K562 (cell line): ENCODE measurements around the gene ISG20. TPM values are rescaled to one million over a fixed set of nuclear protein-coding genes. Genes with fewer than 3 reads are reported as not detected.

Experiments
- ATAC-seq: fragments of 200-7000 bp; cut with Tn5 transposase; 3 replicates; pipeline ENCODE4 v1.9.1; 2020; ENCODE audit warnings: moderate library complexity
- BruUV-seq: library from RNA; stranded (reverse); fragments of 400-500 nt; replicated peaks from 2 replicates; lab custom pipeline; 2021; lab: Mats Ljungman, UMichigan
- CTCF ChIA-PET: fragments of 300-600 bp; formaldehyde crosslinking; extraction: SDS; loops from one replicate; lab custom pipeline; 2021; ENCODE audit warnings: low intra/inter-chr PET ratio; lab: Yijun Ruan, JAX
- POLR2A ChIA-PET: fragments of 300-600, 350-650 bp; sonication (Branson Sonifier 250); formaldehyde crosslinking; extraction: SDS; loops from one replicate; lab custom pipeline; 2021; ENCODE audit warnings: antibody characterized with exemption, inconsistent platforms; lab: Yijun Ruan, JAX
- DNase-seq, 4 experiments: peaks; one replicate each; pipeline versions ENCODE4 v3.0.0 to v3.0.0-alpha.2; 2011 to 2018; ENCODE audit warnings: low spot score in 3 of 4, mixed read lengths in 3 of 4; ENCODE audit errors: extremely low read depth in 1 of 4
- FAIRE-seq: peaks from 2 replicates; lab custom pipeline; 2011; peaks lifted over from hg19 to GRCh38; lab: Jason Lieb, UNC
- H2AFZ ChIP-seq: 2 replicates; pipeline ENCODE4 v1.6.0; 2011; ENCODE audit warnings: low read depth, low read length, control low read depth, inconsistent platforms
- H3K27ac ChIP-seq: fragments of 200-600 bp; 3 replicates; pipeline ENCODE4 v1.8.0; 2011; ENCODE audit warnings: low read depth, mild to moderate bottlenecking, control low read depth, inconsistent platforms, low read length, moderate library complexity, mixed read lengths; ENCODE audit errors: extremely low read depth
- H3K27me3 ChIP-seq, 2 experiments: fragments of 300-600 bp in 1 of 2; 2 replicates in 1 of 2; 3 replicates in 1 of 2; pipeline versions ENCODE4 v1.6.0 to v1.8.0; 2011; ENCODE audit warnings: inconsistent platforms in 2 of 2, low read length in 2 of 2, mild to moderate bottlenecking in 1 of 2, mixed read lengths in 1 of 2, moderate library complexity in 1 of 2; ENCODE audit not compliant: control insufficient read depth in 2 of 2, insufficient read depth in 2 of 2
- H3K36me3 ChIP-seq: fragments of 300-600 bp; 3 replicates; pipeline ENCODE4 v1.8.0; 2011; ENCODE audit warnings: mild to moderate bottlenecking, low read length, inconsistent platforms; ENCODE audit not compliant: control insufficient read depth, insufficient read depth
- H3K4me1 ChIP-seq, 2 experiments: fragments of 200-600 bp in 1 of 2; replicated peaks in 1 of 2; 2 replicates in 1 of 2; 3 replicates in 1 of 2; pipeline versions ENCODE4 v1.5.1 to v1.8.0; 2011; ENCODE audit warnings: inconsistent platforms in 2 of 2, low read length in 2 of 2, mild to moderate bottlenecking in 1 of 2, mixed read lengths in 1 of 2, moderate library complexity in 1 of 2; ENCODE audit not compliant: control insufficient read depth in 2 of 2, insufficient read depth in 2 of 2
- H3K4me2 ChIP-seq: 2 replicates; pipeline ENCODE4 v1.6.1; 2011; ENCODE audit warnings: low read length, control low read depth, inconsistent platforms, mixed read lengths; ENCODE audit not compliant: insufficient read depth
- H3K4me3 ChIP-seq: fragments of 200-600 bp; sonication (generic), shearing (Covaris generic); 2 replicates; pipeline ENCODE4 v1.5.1; 2016; ENCODE audit warnings: control low read depth, inconsistent platforms
- H3K79me2 ChIP-seq: fragments of 200-600 bp; 3 replicates; pipeline ENCODE4 v1.8.0; 2011; ENCODE audit warnings: low read length, inconsistent platforms; ENCODE audit not compliant: control insufficient read depth, insufficient read depth
- H3K9ac ChIP-seq, 2 experiments: 2 replicates each; pipeline versions ENCODE4 v1.6.0 to v1.6.1; 2011; ENCODE audit warnings: low read depth in 2 of 2, low read length in 2 of 2, control low read depth in 1 of 2, inconsistent platforms in 1 of 2, mild to moderate bottlenecking in 1 of 2, mixed read lengths in 1 of 2; ENCODE audit not compliant: insufficient read depth in 1 of 2
- H3K9me1 ChIP-seq: one replicate; pipeline ENCODE4 v1.6.0; 2011; ENCODE audit warnings: inconsistent platforms, mild to moderate bottlenecking, low read length, moderate library complexity; ENCODE audit not compliant: control insufficient read depth, insufficient read depth
- H3K9me3 ChIP-seq: replicated peaks from 2 replicates; pipeline ENCODE4 v1.5.1; 2011; ENCODE audit warnings: low read depth, low read length, inconsistent platforms; ENCODE audit not compliant: control insufficient read depth, insufficient read depth
- H4K20me1 ChIP-seq: replicated peaks from 2 replicates; pipeline ENCODE4 v1.6.1; 2011; ENCODE audit warnings: low read length, inconsistent platforms, mixed read lengths; ENCODE audit not compliant: control insufficient read depth, insufficient read depth
- BHLHE40 ChIP-seq: IDR thresholded peaks from 2 replicates; pipeline ENCODE4 v1.6.1; 2011; ENCODE audit warnings: low read length, improper control_type of control experiment
- EZH2 ChIP-seq: IDR thresholded peaks from 2 replicates; pipeline ENCODE4 v1.6.1; 2012; ENCODE audit warnings: low read depth, mild to moderate bottlenecking, inconsistent platforms, low read length, borderline replicate concordance
- GATAD2A ChIP-seq: fragments of 450-650 bp; IDR thresholded peaks from 2 replicates; pipeline ENCODE4 v1.6.1; 2017
- IFI16 ChIP-seq: fragments of 250-450 bp; sonication (Bioruptor Pico); IDR thresholded peaks from 2 replicates; pipeline ENCODE4 v2.1.2; 2022; ENCODE audit warnings: mild to moderate bottlenecking, inconsistent platforms
- RBM14 ChIP-seq: fragments of 200-400 bp; formaldehyde crosslinking; IDR thresholded peaks from 2 replicates; pipeline ENCODE4 v1.6.1; 2018; ENCODE audit warnings: low read depth, mild to moderate bottlenecking, low read length, moderate library complexity, borderline replicate concordance; ENCODE audit not compliant: insufficient read depth
- SMARCA5 ChIP-seq: fragments of 450-650 bp; IDR thresholded peaks from 2 replicates; pipeline ENCODE4 v1.6.1; 2016
- SRF ChIP-seq, 2 experiments: fragments of 250-450, 450-650 bp in 1 of 2; sonication (Bioruptor Pico) in 1 of 2; sonication (generic) in 1 of 2; formaldehyde crosslinking; IDR thresholded peaks; 2 replicates each; pipeline versions ENCODE4 v1.5.0 to v1.5.1; 2020 to 2022; ENCODE audit warnings: mild to moderate bottlenecking in 1 of 2, missing genetic modification reagents in 1 of 2
- STAT5A ChIP-seq: IDR thresholded peaks from 2 replicates; pipeline ENCODE4 v1.6.1; 2012; ENCODE audit warnings: low read length, inconsistent platforms, borderline replicate concordance
- ZBTB1 ChIP-seq: sonication (generic); formaldehyde crosslinking; IDR thresholded peaks from 2 replicates; pipeline ENCODE4 v1.8.1; 2023; ENCODE audit warnings: missing genetic modification reagents, low read depth, mild to moderate bottlenecking, borderline replicate concordance
- ZEB2 ChIP-seq: fragments of 450-650 bp; IDR thresholded peaks from 2 replicates; pipeline ENCODE4 v1.6.1; 2016
- WGBS: fragments of 100-300 bp; shearing (Covaris generic); methylation state at CpG from one replicate; pipeline ENCODE4 v1.1.6; 2016; ENCODE audit warnings: low coverage, mixed read lengths; ENCODE audit not compliant: insufficient coverage; ENCODE audit errors: missing lambda C conversion rate; 5-methylcytosine and 5-hydroxymethylcytosine counted together
- in situ Hi-C: fragments of 300-500 bp; cut with MboI; formaldehyde crosslinking; loops from 4 replicates; pipeline ENCODE4 v1.15.0; 2018; ENCODE audit warnings: inconsistent platforms, mixed read lengths
- intact Hi-C: fragments of 100-400 bp; cut with micrococcal nuclease; formaldehyde crosslinking; loops from 2 replicates; pipeline ENCODE4 v1.14.2; 2022
- polyA plus RNA-seq, 8 experiments: library from polyadenylated mRNA; depleted of rRNA in 4 of 8; stranded (reverse) in 5 of 8; unstranded in 3 of 8; fragments of >200 nt; fragmentation: Nextera tagmentation in 2 of 8; fragmentation: Illumina TruSeq in 1 of 8; extraction: Ambion mirVana in 2 of 8; extraction: Trizol in 1 of 8; gene quantifications; 2 replicates each; pipeline versions ENCODE4 v1.2.1 to v1.2.3, GENCODE V29; 2011 to 2014; ENCODE audit warnings: inconsistent platforms in 1 of 8, missing spikeins in 1 of 8
- total RNA-seq, 7 experiments: library from RNA; depleted of rRNA in 6 of 7; stranded (reverse); fragments of >200 nt in 6 of 7; fragmentation: Illumina TruSeq in 2 of 7; extraction: Trizol in 2 of 7; gene quantifications; 2 replicates each; pipeline versions ENCODE4 v1.2.1 to v1.2.3, GENCODE V29; 2011 to 2021; ENCODE audit warnings: low replicate concordance in 1 of 7
- TF ChIP-seq, protein P1 (sequence below): sonication (generic); formaldehyde crosslinking; IDR thresholded peaks from 2 replicates; pipeline ENCODE4 v1.8.1; 2023; ENCODE audit warnings: mild to moderate bottlenecking, missing genetic modification reagents
- TF ChIP-seq, protein P2 (sequence below): fragments of 450-650 bp; formaldehyde crosslinking; IDR thresholded peaks from 2 replicates; pipeline ENCODE4 v1.4.0; 2020; ENCODE audit warnings: mild to moderate bottlenecking, moderate library complexity
- TF ChIP-seq, protein P3 (sequence below): IDR thresholded peaks from 2 replicates; pipeline ENCODE4 v1.6.1; 2014; ENCODE audit warnings: antibody characterized with exemption
- TF ChIP-seq, protein P4 (sequence below): fragments of 450-650 bp; formaldehyde crosslinking; IDR thresholded peaks from 2 replicates; pipeline ENCODE4 v1.4.0; 2020; ENCODE audit warnings: mild to moderate bottlenecking

Gene ISG20
- total and polyA plus RNA-seq, 9 of the 15 experiments (the other 6 are each of a cell fraction or from before 2014, with no cell fraction given), result 0.06 to 2.1 (median 1.00) TPM

DNA sequence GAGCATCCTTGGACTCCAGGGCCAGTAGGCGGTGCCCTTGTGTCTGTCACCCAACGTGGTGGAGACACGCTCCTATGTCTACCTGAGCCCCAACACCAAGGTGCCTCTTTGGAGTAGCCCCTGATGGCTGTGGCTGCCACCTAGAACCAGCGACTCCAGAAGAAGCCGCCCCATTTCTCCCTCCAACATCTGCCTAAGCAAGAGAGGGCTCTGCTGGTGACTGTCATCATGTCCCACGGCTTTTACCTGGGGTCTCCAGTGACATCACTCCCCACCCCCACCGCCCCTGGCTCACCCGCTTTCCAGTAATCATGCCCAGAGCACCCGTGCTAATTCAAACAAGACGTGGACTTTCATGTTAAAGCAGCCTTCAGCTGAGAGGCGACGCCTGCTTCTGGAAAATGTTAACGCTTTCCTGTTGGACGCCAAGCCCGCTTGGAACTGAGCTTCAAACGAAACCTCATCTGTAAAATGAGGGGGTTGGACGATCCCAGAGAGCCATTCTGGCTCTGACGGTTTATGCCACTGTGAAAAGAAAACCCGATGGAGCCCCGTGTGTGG lies 57.0 kb downstream of the ISG20 start:
- BruUV-seq, result no TSS peak
- CTCF ChIA-PET, result no interaction called here
- Histone ChIP-seq H3K27me3 (peaks cover 25 to 42% of the 10 kb centered on the region in 2 experiments; a peak in 4 of 5 replicates), H2AFZ (no peak overlapping the region), H3K36me3 (no peaks in the 10 kb centered on the region), H3K27ac (no peak overlapping the region), H3K9ac (no peak overlapping the region), H4K20me1 (no peaks in the 10 kb centered on the region), H3K9me1 (no peaks in the 10 kb centered on the region), H3K4me1 (no peaks in the 10 kb centered on the region), H3K4me2 (no peak overlapping the region), H3K9me3 (no peaks in the 10 kb centered on the region), H3K4me3 (no peak overlapping the region), H3K79me2 (no peaks in the 10 kb centered on the region)
- intact Hi-C loops (no loop called here), in situ Hi-C loops (no loop called here)
- 3% methylated on average over 20 of the region's 20 CpGs for WGBS
- POLR2A ChIA-PET, result interaction anchor here (0.6 kb wide), 1 partner anchor 10 kb away, joined by 4 read pairs; no protein-coding TSS in a partner anchor
- no peak for DNase-seq
- TF ChIP-seq ZEB2, result no peak
- no peak for TF ChIP-seq ZBTB1 (CRISPR knock-in tag)
- TF ChIP-seq GATAD2A, result no peak
- TF ChIP-seq, protein P1, sequence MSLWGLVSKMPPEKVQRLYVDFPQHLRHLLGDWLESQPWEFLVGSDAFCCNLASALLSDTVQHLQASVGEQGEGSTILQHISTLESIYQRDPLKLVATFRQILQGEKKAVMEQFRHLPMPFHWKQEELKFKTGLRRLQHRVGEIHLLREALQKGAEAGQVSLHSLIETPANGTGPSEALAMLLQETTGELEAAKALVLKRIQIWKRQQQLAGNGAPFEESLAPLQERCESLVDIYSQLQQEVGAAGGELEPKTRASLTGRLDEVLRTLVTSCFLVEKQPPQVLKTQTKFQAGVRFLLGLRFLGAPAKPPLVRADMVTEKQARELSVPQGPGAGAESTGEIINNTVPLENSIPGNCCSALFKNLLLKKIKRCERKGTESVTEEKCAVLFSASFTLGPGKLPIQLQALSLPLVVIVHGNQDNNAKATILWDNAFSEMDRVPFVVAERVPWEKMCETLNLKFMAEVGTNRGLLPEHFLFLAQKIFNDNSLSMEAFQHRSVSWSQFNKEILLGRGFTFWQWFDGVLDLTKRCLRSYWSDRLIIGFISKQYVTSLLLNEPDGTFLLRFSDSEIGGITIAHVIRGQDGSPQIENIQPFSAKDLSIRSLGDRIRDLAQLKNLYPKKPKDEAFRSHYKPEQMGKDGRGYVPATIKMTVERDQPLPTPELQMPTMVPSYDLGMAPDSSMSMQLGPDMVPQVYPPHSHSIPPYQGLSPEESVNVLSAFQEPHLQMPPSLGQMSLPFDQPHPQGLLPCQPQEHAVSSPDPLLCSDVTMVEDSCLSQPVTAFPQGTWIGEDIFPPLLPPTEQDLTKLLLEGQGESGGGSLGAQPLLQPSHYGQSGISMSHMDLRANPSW (CRISPR knock-in tag), result no peak
- no peak for TF ChIP-seq IFI16 (CRISPR knock-in tag)
- TF ChIP-seq STAT5A, result no peak
- no peak for TF ChIP-seq SMARCA5
- TF ChIP-seq EZH2, result no peak
- TF ChIP-seq BHLHE40, result no peak
- TF ChIP-seq, protein P2, sequence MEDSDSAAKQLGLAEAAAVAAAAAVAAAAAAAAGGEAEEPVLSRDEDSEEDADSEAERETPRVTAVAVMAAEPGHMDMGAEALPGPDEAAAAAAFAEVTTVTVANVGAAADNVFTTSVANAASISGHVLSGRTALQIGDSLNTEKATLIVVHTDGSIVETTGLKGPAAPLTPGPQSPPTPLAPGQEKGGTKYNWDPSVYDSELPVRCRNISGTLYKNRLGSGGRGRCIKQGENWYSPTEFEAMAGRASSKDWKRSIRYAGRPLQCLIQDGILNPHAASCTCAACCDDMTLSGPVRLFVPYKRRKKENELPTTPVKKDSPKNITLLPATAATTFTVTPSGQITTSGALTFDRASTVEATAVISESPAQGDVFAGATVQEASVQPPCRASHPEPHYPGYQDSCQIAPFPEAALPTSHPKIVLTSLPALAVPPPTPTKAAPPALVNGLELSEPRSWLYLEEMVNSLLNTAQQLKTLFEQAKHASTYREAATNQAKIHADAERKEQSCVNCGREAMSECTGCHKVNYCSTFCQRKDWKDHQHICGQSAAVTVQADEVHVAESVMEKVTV, result no peak
- TF ChIP-seq RBM14, result no peak
- TF ChIP-seq, protein P3, sequence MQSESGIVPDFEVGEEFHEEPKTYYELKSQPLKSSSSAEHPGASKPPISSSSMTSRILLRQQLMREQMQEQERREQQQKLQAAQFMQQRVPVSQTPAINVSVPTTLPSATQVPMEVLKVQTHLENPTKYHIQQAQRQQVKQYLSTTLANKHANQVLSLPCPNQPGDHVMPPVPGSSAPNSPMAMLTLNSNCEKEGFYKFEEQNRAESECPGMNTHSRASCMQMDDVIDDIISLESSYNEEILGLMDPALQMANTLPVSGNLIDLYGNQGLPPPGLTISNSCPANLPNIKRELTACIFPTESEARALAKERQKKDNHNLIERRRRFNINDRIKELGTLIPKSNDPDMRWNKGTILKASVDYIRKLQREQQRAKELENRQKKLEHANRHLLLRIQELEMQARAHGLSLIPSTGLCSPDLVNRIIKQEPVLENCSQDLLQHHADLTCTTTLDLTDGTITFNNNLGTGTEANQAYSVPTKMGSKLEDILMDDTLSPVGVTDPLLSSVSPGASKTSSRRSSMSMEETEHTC, result no peak
- no peak for TF ChIP-seq SRF (CRISPR knock-in tag; IDR thresholded peaks at IDR 0.05)
- TF ChIP-seq, protein P4, sequence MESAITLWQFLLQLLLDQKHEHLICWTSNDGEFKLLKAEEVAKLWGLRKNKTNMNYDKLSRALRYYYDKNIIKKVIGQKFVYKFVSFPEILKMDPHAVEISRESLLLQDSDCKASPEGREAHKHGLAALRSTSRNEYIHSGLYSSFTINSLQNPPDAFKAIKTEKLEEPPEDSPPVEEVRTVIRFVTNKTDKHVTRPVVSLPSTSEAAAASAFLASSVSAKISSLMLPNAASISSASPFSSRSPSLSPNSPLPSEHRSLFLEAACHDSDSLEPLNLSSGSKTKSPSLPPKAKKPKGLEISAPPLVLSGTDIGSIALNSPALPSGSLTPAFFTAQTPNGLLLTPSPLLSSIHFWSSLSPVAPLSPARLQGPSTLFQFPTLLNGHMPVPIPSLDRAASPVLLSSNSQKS (CRISPR knock-in tag), result no peak
- no peak for ATAC-seq
- no peak for FAIRE-seq
